ENCODE results near the gene LAMC3. TPM values are rescaled to one million over a fixed set of nuclear protein-coding genes. Genes with fewer than 3 reads are reported as not detected.

Gene LAMC3
- total RNA-seq, 1 experiment from 2014 or later, result 0.28 TPM

DNA sequence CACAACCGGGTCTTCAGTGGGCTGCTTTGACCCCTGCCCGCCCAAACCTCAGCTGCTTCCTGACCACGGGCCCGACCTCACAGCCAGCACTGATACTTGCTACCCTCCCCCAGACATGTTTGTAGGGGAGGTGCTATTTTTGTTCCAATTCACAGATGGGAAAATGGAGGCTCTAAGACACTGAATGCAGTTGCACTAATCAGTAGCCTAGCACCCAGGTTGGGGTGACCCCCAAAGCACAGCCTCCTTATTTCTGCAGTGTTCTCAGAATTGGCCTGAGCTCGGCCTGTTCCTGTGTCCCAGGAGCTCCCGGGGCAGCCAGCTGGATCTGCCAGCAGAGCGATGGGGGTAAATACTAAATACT, 22.6 kb downstream of the LAMC3 start:
- no TSS peak for BruUV-seq (replicated peaks)
- H3K9me3 ChIP-seq (ENCODE audit: low read depth, low read length, poor library complexity, severe bottlenecking), result no peaks in the 10 kb centered on the region
- no peaks in the 10 kb centered on the region for H3K4me1 ChIP-seq (ENCODE audit: insufficient read depth, low read length, poor library complexity, severe bottlenecking)
- ChIA-PET POLR2A (ENCODE audit: low non-redundant PET) (no interaction called here), CTCF (no interaction called here)
- H3K4me3 ChIP-seq (ENCODE audit: low read depth, low read length, poor library complexity, severe bottlenecking), result no peak overlapping the region
- H3K27ac ChIP-seq (ENCODE audit: low read depth, low read length, poor library complexity, severe bottlenecking), result no peak overlapping the region
- intact Hi-C loops (cut with micrococcal nuclease; ENCODE audit: unreplicated experiment), result no loop called here
- H3K27me3 ChIP-seq (replicated peaks; ENCODE audit: insufficient read depth, low read depth, low read length, poor library complexity), result no peaks in the 10 kb centered on the region
- no peaks in the 10 kb centered on the region for H3K36me3 ChIP-seq (ENCODE audit: insufficient read depth, low read length, poor library complexity, severe bottlenecking)
- no peak for DNase-seq (ENCODE audit: low spot score)
- no peak for TF ChIP-seq CTCF (conservative IDR thresholded peaks at IDR 0.05; ENCODE audit: low read depth, low read length)
- TF ChIP-seq EZH2 (IDR thresholded peaks at IDR 0.05; ENCODE audit: borderline replicate concordance, low read depth, low read length, poor library complexity, severe bottlenecking), result no peak

DNA sequence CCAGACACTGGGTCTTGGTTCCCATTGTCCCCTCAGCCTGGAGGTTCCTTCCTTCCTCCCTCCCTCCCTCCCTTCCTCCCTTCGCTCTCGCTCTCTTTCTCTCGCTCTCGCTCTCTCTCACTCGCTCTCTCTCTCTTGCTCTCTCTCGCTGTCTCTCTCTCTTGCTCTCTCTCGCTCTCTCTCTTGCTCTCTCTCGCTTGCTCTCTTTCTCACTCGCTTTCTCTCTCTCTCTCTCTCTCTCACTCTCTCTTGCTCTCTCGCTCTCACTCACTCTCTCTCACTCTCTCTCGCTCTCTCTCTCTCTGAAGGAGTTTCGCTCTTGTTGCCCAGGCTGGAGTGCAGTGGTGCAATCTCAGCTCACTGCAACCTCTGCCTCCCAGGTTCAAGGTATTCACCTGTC, 23.4 kb downstream of the LAMC3 start:
- Histone ChIP-seq H3K9me3 (ENCODE audit: low read depth, low read length, poor library complexity, severe bottlenecking) (no peaks in the 10 kb centered on the region), H3K4me3 (ENCODE audit: low read depth, low read length, poor library complexity, severe bottlenecking) (no peak overlapping the region), H3K36me3 (ENCODE audit: insufficient read depth, low read length, poor library complexity, severe bottlenecking) (no peaks in the 10 kb centered on the region), H3K4me1 (ENCODE audit: insufficient read depth, low read length, poor library complexity, severe bottlenecking) (no peaks in the 10 kb centered on the region), H3K27me3 (replicated peaks; ENCODE audit: insufficient read depth, low read depth, low read length, poor library complexity) (no peaks in the 10 kb centered on the region), H3K27ac (ENCODE audit: low read depth, low read length, poor library complexity, severe bottlenecking) (no peak overlapping the region)
- ChIA-PET POLR2A (ENCODE audit: low non-redundant PET) (no interaction called here), CTCF (no interaction called here)
- DNase-seq (ENCODE audit: low spot score), result no peak
- BruUV-seq (replicated peaks), result no TSS peak
- TF ChIP-seq CTCF (conservative IDR thresholded peaks at IDR 0.05; ENCODE audit: low read depth, low read length) (no peak), EZH2 (IDR thresholded peaks at IDR 0.05; ENCODE audit: borderline replicate concordance, low read depth, low read length, poor library complexity, severe bottlenecking) (no peak)
- intact Hi-C loops (cut with micrococcal nuclease; ENCODE audit: unreplicated experiment), result no loop called here

DNA sequence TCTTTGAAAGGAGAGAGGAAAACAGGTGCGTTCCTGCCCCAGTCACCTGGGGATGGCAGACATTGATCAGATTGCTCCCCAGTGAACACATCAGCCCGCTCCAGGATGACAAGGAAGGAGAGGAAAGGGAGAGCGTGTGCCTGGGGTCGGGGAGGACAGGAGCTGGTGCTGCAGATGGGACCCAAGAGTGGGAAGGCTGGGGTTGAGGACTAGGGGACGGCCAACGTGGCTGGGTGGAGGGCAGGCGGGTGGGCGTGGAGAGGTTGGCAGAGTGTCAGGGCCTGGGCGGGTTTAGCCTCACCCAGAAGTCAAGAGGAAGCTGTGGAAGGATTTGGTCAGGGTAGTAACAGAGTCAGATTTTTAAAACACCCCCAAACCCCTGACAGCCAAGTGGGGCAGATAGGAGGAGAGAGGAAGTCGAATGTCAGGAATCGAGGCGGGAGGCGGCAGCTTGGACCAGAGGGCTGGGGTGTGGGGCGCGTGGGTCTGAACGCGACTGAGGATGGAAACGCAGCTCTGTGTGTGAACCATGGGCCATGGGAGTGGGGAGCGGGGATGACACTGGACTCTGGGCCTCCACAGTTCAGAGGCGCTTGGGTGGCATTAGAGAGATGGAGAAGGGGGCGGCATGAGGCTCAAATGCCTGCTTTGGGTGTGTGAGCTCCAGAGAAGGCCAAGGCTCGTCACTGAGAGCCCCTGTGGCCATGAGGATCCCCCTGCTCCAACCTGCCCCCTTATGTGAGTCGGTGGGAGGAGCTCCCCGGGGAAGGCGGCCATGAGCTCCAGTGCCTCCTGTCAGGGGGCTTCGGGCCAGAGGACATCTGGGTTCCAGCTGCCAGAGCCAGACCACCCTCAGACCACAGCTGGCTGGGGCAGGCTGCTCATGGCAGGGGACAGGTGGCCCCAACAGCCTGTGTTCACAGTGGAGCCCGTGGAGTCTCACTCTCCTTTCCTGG, 24.6 kb downstream of the LAMC3 start:
- Histone ChIP-seq H3K4me1 (ENCODE audit: insufficient read depth, low read length, poor library complexity, severe bottlenecking) (no peaks in the 10 kb centered on the region), H3K36me3 (ENCODE audit: insufficient read depth, low read length, poor library complexity, severe bottlenecking) (no peaks in the 10 kb centered on the region), H3K27me3 (replicated peaks; ENCODE audit: insufficient read depth, low read depth, low read length, poor library complexity) (no peaks in the 10 kb centered on the region), H3K9me3 (ENCODE audit: low read depth, low read length, poor library complexity, severe bottlenecking) (no peaks in the 10 kb centered on the region), H3K4me3 (ENCODE audit: low read depth, low read length, poor library complexity, severe bottlenecking) (no peak overlapping the region), H3K27ac (ENCODE audit: low read depth, low read length, poor library complexity, severe bottlenecking) (no peak overlapping the region)
- intact Hi-C loops (cut with micrococcal nuclease; ENCODE audit: unreplicated experiment), result no loop called here
- no TSS peak for BruUV-seq (replicated peaks)
- CTCF ChIA-PET, result no interaction called here
- POLR2A ChIA-PET (ENCODE audit: low non-redundant PET), result no interaction called here
- no peak for DNase-seq (ENCODE audit: low spot score)
- TF ChIP-seq EZH2 (IDR thresholded peaks at IDR 0.05; ENCODE audit: borderline replicate concordance, low read depth, low read length, poor library complexity, severe bottlenecking), result no peak
- TF ChIP-seq CTCF (conservative IDR thresholded peaks at IDR 0.05; ENCODE audit: low read depth, low read length), result no peak

Data from A673 (cell line).